ENCODE data around the gene COPS9.

COPS9 gene

DNA sequence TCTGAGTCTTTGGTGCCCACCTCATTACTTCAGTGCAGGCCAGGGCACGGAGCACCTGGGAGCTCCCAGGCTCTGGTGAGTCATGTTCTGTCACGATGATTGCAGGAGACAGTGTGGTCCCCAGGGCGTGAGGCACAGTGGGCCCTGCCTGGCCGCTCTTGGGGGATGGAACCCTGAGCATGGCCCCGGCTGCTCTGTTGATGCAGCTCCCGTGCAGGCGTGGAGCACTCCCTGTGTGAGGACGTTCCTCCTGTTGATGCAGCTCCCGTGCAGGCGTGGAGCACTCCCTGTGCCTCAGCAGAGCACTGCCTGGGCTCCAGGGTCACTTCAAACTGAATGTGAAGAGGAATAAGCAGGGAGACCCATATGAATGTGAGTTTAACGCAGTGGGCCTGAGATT lies 30.1 kb downstream of the COPS9 start:
- no peak for DNase-seq

DNA sequence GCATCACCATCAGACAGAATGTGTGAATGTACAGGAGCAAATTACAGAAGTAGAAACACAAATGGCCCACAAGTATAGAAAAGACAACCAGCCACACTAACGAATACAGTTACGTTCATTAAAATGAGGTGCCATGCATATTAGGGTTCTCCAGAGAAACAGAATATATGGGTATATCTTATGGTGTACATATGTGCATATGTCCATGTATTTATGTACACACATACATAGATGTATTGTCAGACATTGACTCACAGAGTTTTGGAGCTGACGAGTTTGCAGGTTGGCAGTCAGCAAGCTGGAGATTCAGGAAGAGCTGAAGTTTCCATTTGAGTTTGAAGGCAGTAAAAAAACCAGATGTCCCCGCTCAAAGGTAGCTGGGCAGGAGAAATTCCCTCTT lies 33.0 kb downstream of the COPS9 start:
- DNase-seq = no peak

DNA sequence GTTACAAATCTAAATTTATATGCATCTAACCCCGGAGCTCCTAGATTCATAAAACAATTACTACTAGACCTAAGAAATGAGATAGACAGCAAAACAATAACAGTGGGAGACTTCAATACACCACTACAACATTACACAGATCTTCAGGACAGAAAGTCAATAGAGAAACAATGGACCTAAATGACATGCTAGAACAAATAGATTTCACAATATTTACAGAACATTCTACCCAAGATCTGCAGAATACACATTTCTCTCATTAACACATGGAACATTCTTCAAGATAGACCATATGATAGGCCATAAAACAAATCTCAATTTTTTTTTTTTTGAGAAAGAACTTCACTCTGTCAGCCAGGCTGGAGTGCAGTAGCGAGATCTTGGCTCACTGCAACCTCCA lies 37.8 kb downstream of the COPS9 start:
- DNase-seq = no peak

DNA sequence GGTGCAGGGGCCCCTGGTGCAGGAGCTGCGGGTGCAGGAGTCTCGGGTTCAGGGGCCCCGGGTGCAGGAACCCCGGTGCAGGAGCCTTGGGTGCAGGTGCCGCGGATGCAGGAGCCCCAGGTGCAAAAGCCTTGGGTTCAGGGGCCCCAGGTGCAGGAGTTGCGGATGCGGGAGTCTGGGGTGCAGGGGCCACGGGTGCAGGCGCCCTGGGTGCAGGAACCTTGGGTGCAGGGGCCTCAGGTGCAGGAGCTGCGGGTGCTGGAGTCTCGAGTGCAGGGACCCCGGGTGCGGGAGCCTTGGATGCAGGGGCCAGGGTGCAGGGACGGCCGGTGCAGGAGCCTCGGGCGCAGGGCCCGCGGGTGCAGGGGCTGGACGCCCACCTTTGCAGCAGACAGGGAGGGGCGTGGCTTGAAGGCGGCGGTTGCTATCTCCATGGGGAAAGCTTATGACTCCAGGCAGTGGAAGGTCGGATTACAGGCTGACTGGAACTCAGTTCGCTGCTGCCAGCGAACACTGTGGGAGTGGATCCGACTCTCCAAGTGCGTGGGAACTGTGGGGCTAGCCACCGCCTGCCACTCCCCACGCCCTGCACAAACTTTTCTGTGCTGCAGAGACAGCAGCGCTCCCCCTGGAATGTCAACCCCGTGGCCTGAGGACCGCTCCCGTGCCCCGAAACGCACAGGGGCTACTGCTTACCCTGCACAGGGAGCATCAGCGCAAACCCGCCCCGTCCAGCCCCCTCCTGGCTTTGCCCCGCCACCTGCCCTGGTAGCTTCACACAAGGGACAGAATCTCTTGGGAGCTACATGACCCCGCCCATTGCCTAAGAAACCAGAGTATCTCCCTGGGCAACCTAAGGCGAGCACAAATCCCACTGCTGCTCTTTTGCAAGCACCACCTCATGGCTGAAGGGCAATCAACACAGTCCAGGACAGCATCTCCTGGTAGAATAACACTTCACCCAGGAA lies 40.3 kb downstream of the COPS9 start:
- DNase-seq = no peak

DNA sequence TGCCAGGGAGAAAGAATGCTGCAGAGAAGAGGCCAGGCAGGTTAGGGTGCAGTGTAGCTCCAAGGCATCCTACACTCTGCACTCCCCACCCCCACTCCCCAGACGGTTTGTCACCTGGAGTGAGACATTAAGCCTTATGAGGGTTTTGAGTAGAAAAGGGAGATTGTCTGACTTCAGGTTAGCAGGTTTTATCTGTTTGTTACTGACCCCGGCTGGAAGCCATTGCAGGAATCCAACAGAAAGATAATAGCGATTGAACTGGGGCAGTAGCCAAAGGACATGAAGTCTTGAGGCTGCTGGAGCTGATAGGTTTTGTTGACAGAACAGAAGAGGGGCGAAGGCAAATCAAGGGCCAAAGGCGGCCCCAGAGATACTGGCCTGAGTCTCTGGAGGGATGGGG lies 46.8 kb downstream of the COPS9 start:
- DNase-seq = no peak

DNA sequence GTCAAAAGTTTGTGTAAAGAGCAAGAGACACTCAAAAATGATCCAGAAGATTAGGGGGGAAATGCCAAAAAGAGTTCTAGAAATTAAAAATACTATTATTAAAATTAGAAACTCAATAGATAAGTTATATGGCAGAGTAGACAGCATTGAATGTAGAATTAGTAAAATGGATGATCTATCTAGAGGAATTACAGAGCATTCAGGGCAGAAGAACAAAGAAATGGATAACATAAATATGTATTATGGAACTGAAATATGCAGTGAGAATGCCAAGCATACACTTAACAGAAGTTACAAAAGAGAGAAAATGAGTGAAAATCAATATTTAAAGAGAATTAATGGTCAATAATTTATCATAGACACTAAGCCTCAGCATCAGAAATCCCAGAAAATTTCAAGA lies 49.5 kb downstream of the COPS9 start:
- DNase-seq = no peak
